Activated CD4-positive, alpha-beta T cell treated with anti-CD3 and anti-CD28 coated beads, Interleukin-2, amount 10 ng/mL, durations not matched to agents 24 days and 14 days (primary cell): ENCODE measurements around the gene CEMIP2. TPM values are rescaled to one million over a fixed set of nuclear protein-coding genes. Genes with fewer than 3 reads are reported as not detected.
"Not testable (repeated sequence)": the region's sequence is repeated elsewhere in the genome, so short reads cannot be mapped to it uniquely, and the experiment has no call there.

Source experiments
- DNase-seq: peaks from one replicate; pipeline ENCODE4 v3.0.0; 2022
- H3K27ac Mint-ChIP-seq: one replicate; pipeline ENCODE4 v1.8.0; 2022; ENCODE audit warnings: mild to moderate bottlenecking, mixed read lengths
- H3K27me3 Mint-ChIP-seq: one replicate; pipeline ENCODE4 v1.8.0; 2022; ENCODE audit warnings: mixed read lengths
- H3K36me3 Mint-ChIP-seq: one replicate; pipeline ENCODE4 v1.8.0; 2022; ENCODE audit warnings: low read depth, mild to moderate bottlenecking, mixed read lengths
- H3K4me1 Mint-ChIP-seq: one replicate; pipeline ENCODE4 v1.8.0; 2021; ENCODE audit warnings: mixed read lengths
- H3K4me3 Mint-ChIP-seq: one replicate; pipeline ENCODE4 v1.8.0; 2022; ENCODE audit warnings: mild to moderate bottlenecking, moderate library complexity, mixed read lengths
- H3K9me3 Mint-ChIP-seq: one replicate; pipeline ENCODE4 v1.8.0; 2021; ENCODE audit warnings: mixed read lengths
- intact Hi-C: fragments of 100-400 bp; cut with micrococcal nuclease; formaldehyde crosslinking; loops from one replicate; pipeline ENCODE4 v1.15.1; 2023
- total RNA-seq: library from RNA; stranded (reverse); gene quantifications from 2 replicates; pipeline ENCODE4 v1.2.3, GENCODE V29; 2022

The CEMIP2 gene
- total RNA-seq, 1 donor from 2014 or later: 47.7 TPM

- intact Hi-C loops: no loop called here
- DNase-seq: peak; percentile 53
- H3K27ac Mint-ChIP-seq: peak overlapping the region; percentile 35
- no peaks in the 10 kb centered on the region for H3K27me3 Mint-ChIP-seq
- H3K4me3 Mint-ChIP-seq: no peak overlapping the region
- H3K4me1 Mint-ChIP-seq: peaks cover 26% of the 10 kb centered on the region
- H3K36me3 Mint-ChIP-seq: peaks cover 70% of the 10 kb centered on the region
- H3K9me3 Mint-ChIP-seq: no peaks in the 10 kb centered on the region
These were observed 58.9 kb downstream of the CEMIP2 start for GRCh38 chr9:71709384-71709783.

GRCh38 chr9:71706176-71706575 lies 62.1 kb downstream of the CEMIP2 start:
- Mint-ChIP-seq H3K36me3 (peaks cover 64% of the 10 kb centered on the region), H3K27me3 (no peaks in the 10 kb centered on the region), H3K9me3 (no peaks in the 10 kb centered on the region), H3K27ac (no peak overlapping the region), H3K4me1 (peaks cover 29% of the 10 kb centered on the region), H3K4me3 (no peak overlapping the region)
- DNase-seq: no peak
- intact Hi-C loops: no loop called here

- peaks cover 20% of the 10 kb centered on the region for H3K4me1 Mint-ChIP-seq
- no peak for DNase-seq
- no peak overlapping the region for H3K4me3 Mint-ChIP-seq
- H3K36me3 Mint-ChIP-seq: peaks cover 64% of the 10 kb centered on the region
- intact Hi-C loops: no loop called here
- no peaks in the 10 kb centered on the region for H3K27me3 Mint-ChIP-seq
- H3K27ac Mint-ChIP-seq: peak overlapping the region; percentile 66
- H3K9me3 Mint-ChIP-seq: no peaks in the 10 kb centered on the region
These were observed 63.5 kb downstream of the CEMIP2 start for GRCh38 chr9:71704796-71705195.

- Mint-ChIP-seq H3K27me3 (no peaks in the 10 kb centered on the region), H3K4me1 (peaks cover 19% of the 10 kb centered on the region), H3K4me3 (no peak overlapping the region), H3K36me3 (peaks cover 63% of the 10 kb centered on the region), H3K27ac (peak overlapping the region; percentile 72), H3K9me3 (no peaks in the 10 kb centered on the region)
- no peak for DNase-seq
- intact Hi-C loops: no loop called here
These were observed 65.0 kb downstream of the CEMIP2 start for GRCh38 chr9:71703172-71703872.

GRCh38 chr9:71697882-71698281 lies 70.4 kb downstream of the CEMIP2 start:
- Mint-ChIP-seq H3K4me1 (peaks cover 10% of the 10 kb centered on the region), H3K27me3 (no peaks in the 10 kb centered on the region), H3K27ac (no peak overlapping the region), H3K9me3 (no peaks in the 10 kb centered on the region), H3K36me3 (peaks cover 63% of the 10 kb centered on the region), H3K4me3 (no peak overlapping the region)
- intact Hi-C loops: no loop called here
- peak; percentile 52 for DNase-seq

- no peak for DNase-seq
- no peak overlapping the region for H3K4me3 Mint-ChIP-seq
- H3K4me1 Mint-ChIP-seq: peaks cover 21% of the 10 kb centered on the region
- H3K36me3 Mint-ChIP-seq: peaks cover 62% of the 10 kb centered on the region
- H3K27me3 Mint-ChIP-seq: no peaks in the 10 kb centered on the region
- no peak overlapping the region for H3K27ac Mint-ChIP-seq
- intact Hi-C loops: no loop called here
- no peaks in the 10 kb centered on the region for H3K9me3 Mint-ChIP-seq
These were observed 74.0 kb downstream of the CEMIP2 start for GRCh38 chr9:71694332-71694731.

GRCh38 chr9:71693607-71694006 lies 74.7 kb downstream of the CEMIP2 start:
- no peak overlapping the region for H3K27ac Mint-ChIP-seq
- H3K9me3 Mint-ChIP-seq: no peaks in the 10 kb centered on the region
- no peak for DNase-seq
- H3K4me1 Mint-ChIP-seq: peaks cover 23% of the 10 kb centered on the region
- H3K27me3 Mint-ChIP-seq: no peaks in the 10 kb centered on the region
- intact Hi-C loops: no loop called here
- peaks cover 61% of the 10 kb centered on the region for H3K36me3 Mint-ChIP-seq
- H3K4me3 Mint-ChIP-seq: no peak overlapping the region

- no peaks in the 10 kb centered on the region for H3K9me3 Mint-ChIP-seq
- intact Hi-C loops: no loop called here
- peaks cover 58% of the 10 kb centered on the region for H3K36me3 Mint-ChIP-seq
- H3K27me3 Mint-ChIP-seq: no peaks in the 10 kb centered on the region
- H3K4me1 Mint-ChIP-seq: peaks cover 21% of the 10 kb centered on the region
- H3K27ac Mint-ChIP-seq: peak overlapping the region; percentile 64
- H3K4me3 Mint-ChIP-seq: no peak overlapping the region
- no peak for DNase-seq
These were observed 76.0 kb downstream of the CEMIP2 start for GRCh38 chr9:71692337-71692736.

- H3K27ac Mint-ChIP-seq, DNase-seq, H3K9me3 Mint-ChIP-seq, intact Hi-C loops, H3K27me3 Mint-ChIP-seq, H3K4me3 Mint-ChIP-seq: not testable (repeated sequence)
- peaks cover 24% of the 10 kb centered on the region for H3K4me1 Mint-ChIP-seq
- H3K36me3 Mint-ChIP-seq: peaks cover 61% of the 10 kb centered on the region
These were observed 76.7 kb downstream of the CEMIP2 start for GRCh38 chr9:71691576-71691975.

GRCh38 chr9:71690689-71691435 lies 77.5 kb downstream of the CEMIP2 start:
- Mint-ChIP-seq H3K27me3 (no peaks in the 10 kb centered on the region), H3K27ac (no peak overlapping the region), H3K9me3 (no peaks in the 10 kb centered on the region), H3K36me3 (peaks cover 63% of the 10 kb centered on the region), H3K4me1 (peaks cover 27% of the 10 kb centered on the region), H3K4me3 (no peak overlapping the region)
- intact Hi-C loops: no loop called here
- DNase-seq: no peak

- DNase-seq: peak; percentile 53
- Mint-ChIP-seq H3K9me3 (no peaks in the 10 kb centered on the region), H3K27me3 (no peaks in the 10 kb centered on the region), H3K4me3 (no peak overlapping the region), H3K4me1 (peaks cover 33% of the 10 kb centered on the region), H3K36me3 (peaks cover 66% of the 10 kb centered on the region), H3K27ac (peak overlapping the region; percentile 25)
- intact Hi-C loops: no loop called here
These were observed 78.1 kb downstream of the CEMIP2 start for GRCh38 chr9:71690063-71690688.

GRCh38 chr9:71687676-71688075 lies 80.6 kb downstream of the CEMIP2 start:
- Mint-ChIP-seq H3K27ac (no peak overlapping the region), H3K9me3 (no peaks in the 10 kb centered on the region), H3K4me1 (peaks cover 43% of the 10 kb centered on the region), H3K27me3 (no peaks in the 10 kb centered on the region), H3K4me3 (no peak overlapping the region), H3K36me3 (peaks cover 63% of the 10 kb centered on the region)
- no peak for DNase-seq
- intact Hi-C loops: loop anchor here (5.0 to 10.0 kb wide), 2 partner anchors 63 to 80 kb away; partner anchors contain the start of gene CEMIP2

GRCh38 chr9:71685988-71686387 lies 82.3 kb downstream of the CEMIP2 start:
- no peak for DNase-seq
- intact Hi-C loops: loop anchor here (1.0 to 10.0 kb wide), 3 partner anchors 10 to 81 kb away; partner anchors contain the start of gene CEMIP2
- H3K36me3 Mint-ChIP-seq: peaks cover 65% of the 10 kb centered on the region
- H3K27me3 Mint-ChIP-seq: no peaks in the 10 kb centered on the region
- no peaks in the 10 kb centered on the region for H3K9me3 Mint-ChIP-seq
- H3K4me3 Mint-ChIP-seq: peak overlapping the region; percentile 63
- peak overlapping the region; percentile 14 for H3K27ac Mint-ChIP-seq
- H3K4me1 Mint-ChIP-seq: peaks cover 41% of the 10 kb centered on the region

- no peaks in the 10 kb centered on the region for H3K27me3 Mint-ChIP-seq
- peak; percentile 80 for DNase-seq
- peaks cover 59% of the 10 kb centered on the region for H3K36me3 Mint-ChIP-seq
- H3K9me3 Mint-ChIP-seq: no peaks in the 10 kb centered on the region
- H3K4me1 Mint-ChIP-seq: peaks cover 38% of the 10 kb centered on the region
- H3K4me3 Mint-ChIP-seq: peak overlapping the region; percentile 63
- intact Hi-C loops: loop anchor here (1.0 to 10.0 kb wide), 3 partner anchors 9 to 82 kb away; partner anchors contain the start of gene CEMIP2
- peak overlapping the region; percentile 26 for H3K27ac Mint-ChIP-seq
These were observed 82.9 kb downstream of the CEMIP2 start for GRCh38 chr9:71685394-71685793.
